CD4-positive, alpha-beta memory T cell (primary cell): ENCODE data around the gene MAGI1. TPM values are rescaled to one million over a fixed set of nuclear protein-coding genes. Genes with fewer than 3 reads are reported as not detected.

Experiments
- CTCF ChIA-PET: fragments of 350-600 bp; sonication (Branson Sonifier 250); formaldehyde crosslinking; loops from one replicate; lab custom pipeline; 2021; ENCODE audit warnings: inconsistent platforms; ENCODE audit not compliant: partially characterized antibody; lab: Charles Lee
- POLR2A ChIA-PET: fragments of 350-600 bp; sonication (Branson Sonifier 250); formaldehyde crosslinking; loops from one replicate; lab custom pipeline; 2021; ENCODE audit not compliant: partially characterized antibody; lab: Charles Lee
- DNase-seq, 5 donors: peaks; one replicate each; pipeline versions ENCODE4 v3.0.0 to v3.0.0-alpha.2; 2020 to 2022; ENCODE audit warnings: mixed read lengths in 1 of 5
- H3K27ac ChIP-seq: one replicate; pipeline ENCODE4 v1.7.0; 2013; ENCODE audit warnings: low read depth, low read length
- H3K27me3 ChIP-seq: 2 replicates; pipeline ENCODE4 v1.7.0; 2013; ENCODE audit warnings: mild to moderate bottlenecking, low read length, moderate library complexity; ENCODE audit not compliant: insufficient read depth
- H3K36me3 ChIP-seq: 2 replicates; pipeline ENCODE4 v1.7.0; 2013; ENCODE audit warnings: mild to moderate bottlenecking, low read length, moderate library complexity; ENCODE audit not compliant: insufficient read depth
- H3K4me1 ChIP-seq: 2 replicates; pipeline ENCODE4 v1.7.0; 2013; ENCODE audit warnings: mild to moderate bottlenecking, low read length, moderate library complexity; ENCODE audit not compliant: insufficient read depth
- H3K4me3 ChIP-seq, 2 donors: one replicate each; pipeline ENCODE4 v1.7.0; 2013; ENCODE audit warnings: low read length in 2 of 2, mild to moderate bottlenecking in 1 of 2
- H3K9me3 ChIP-seq, 2 donors: one replicate each; pipeline ENCODE4 v1.7.0; 2013; ENCODE audit warnings: low read length in 2 of 2, control low read depth in 1 of 2; ENCODE audit not compliant: control insufficient read depth in 1 of 2
- H3K27ac Mint-ChIP-seq, 7 donors: one replicate each; pipeline ENCODE4 v1.8.0; 2020 to 2021; ENCODE audit warnings: mixed read lengths in 7 of 7, mild to moderate bottlenecking in 6 of 7, inconsistent platforms in 3 of 7, moderate library complexity in 3 of 7
- H3K27me3 Mint-ChIP-seq, 2 donors: one replicate each; pipeline ENCODE4 v1.8.0; 2020 to 2021; ENCODE audit warnings: mixed read lengths in 2 of 2
- H3K36me3 Mint-ChIP-seq, 2 donors: one replicate each; pipeline ENCODE4 v1.8.0; 2020 to 2021; ENCODE audit warnings: mixed read lengths in 2 of 2, inconsistent platforms in 1 of 2, mild to moderate bottlenecking in 1 of 2
- H3K4me1 Mint-ChIP-seq, 4 donors: one replicate each; pipeline ENCODE4 v1.8.0; 2020 to 2021; ENCODE audit warnings: mixed read lengths in 4 of 4, mild to moderate bottlenecking in 1 of 4
- H3K4me3 Mint-ChIP-seq, 8 donors: one replicate each; pipeline ENCODE4 v1.8.0; 2020 to 2021; ENCODE audit warnings: mixed read lengths in 8 of 8, mild to moderate bottlenecking in 7 of 8, moderate library complexity in 6 of 8, inconsistent platforms in 3 of 8
- H3K9me3 Mint-ChIP-seq, 8 donors: one replicate each; pipeline ENCODE4 v1.8.0; 2020 to 2021; ENCODE audit warnings: mixed read lengths in 8 of 8, mild to moderate bottlenecking in 5 of 8, inconsistent platforms in 3 of 8, moderate library complexity in 1 of 8
- intact Hi-C: fragments of 100-400 bp; cut with micrococcal nuclease; formaldehyde crosslinking; loops from one replicate; pipeline ENCODE4 v1.15.1; 2023
- polyA plus RNA-seq, 2 donors: library from polyadenylated mRNA; unstranded; fragments of 300-500 nt; fragmentation: Illumina TruSeq; gene quantifications; one replicate each; pipeline ENCODE4 v1.2.3, GENCODE V29; 2021
- total RNA-seq, 2 experiments: library from RNA; stranded (reverse); gene quantifications; one replicate each; pipeline ENCODE4 v1.2.3, GENCODE V29; 2021

MAGI1 gene
- total and polyA plus RNA-seq, 4 experiments from 2014 or later, result 0.20 TPM; not detected in 3

DNA sequence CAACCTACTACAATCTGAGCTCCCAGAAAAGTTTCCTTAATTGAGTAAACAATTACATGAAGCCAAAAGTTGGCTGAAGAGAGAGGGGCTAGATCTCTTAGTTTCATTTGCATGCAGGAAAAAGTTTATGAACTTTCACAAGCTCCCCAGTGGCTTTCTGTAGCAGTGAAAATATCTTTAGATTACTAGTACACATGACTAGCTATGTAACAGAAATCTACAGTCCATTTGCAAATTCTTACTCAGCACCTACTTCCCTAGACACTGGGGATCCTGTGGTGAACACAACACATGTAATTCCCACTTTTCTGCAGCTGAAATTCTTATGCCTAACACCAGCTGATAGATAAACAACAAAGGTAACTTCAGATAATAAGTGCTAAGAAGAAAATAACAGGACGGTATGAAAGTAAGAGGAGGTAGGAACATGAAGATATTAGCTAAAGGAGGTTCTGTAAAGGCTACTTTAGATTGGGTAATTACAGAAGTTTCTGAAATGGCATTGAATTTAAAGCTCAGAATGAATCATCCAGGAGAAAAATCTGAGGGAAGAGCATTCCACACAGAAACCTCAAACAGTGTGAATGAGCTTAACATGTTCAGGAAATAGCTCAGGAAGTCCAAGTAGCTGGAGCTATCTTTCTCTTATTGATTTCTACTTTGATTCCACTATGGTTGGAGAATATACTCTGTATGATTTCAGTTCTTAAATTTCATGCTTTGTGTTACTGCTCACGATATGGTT is 204.8 kb downstream of the MAGI1 start:
- Mint-ChIP-seq H3K4me3 (no peak overlapping the region), H3K9me3 (peaks cover 0 to 5% (median 0%) of the 10 kb centered on the region in 8 donors), H3K4me1 (no peaks in the 10 kb centered on the region), H3K27me3 (no peaks in the 10 kb centered on the region), H3K27ac (no peak overlapping the region), H3K36me3 (no peaks in the 10 kb centered on the region)
- intact Hi-C loops, result no loop called here
- Histone ChIP-seq H3K4me1 (no peaks in the 10 kb centered on the region), H3K27me3 (no peaks in the 10 kb centered on the region), H3K9me3 (no peaks in the 10 kb centered on the region), H3K27ac (no peak overlapping the region), H3K36me3 (no peaks in the 10 kb centered on the region), H3K4me3 (no peak overlapping the region)
- ChIA-PET CTCF (no interaction called here), POLR2A (no interaction called here)
- no peak for DNase-seq

DNA sequence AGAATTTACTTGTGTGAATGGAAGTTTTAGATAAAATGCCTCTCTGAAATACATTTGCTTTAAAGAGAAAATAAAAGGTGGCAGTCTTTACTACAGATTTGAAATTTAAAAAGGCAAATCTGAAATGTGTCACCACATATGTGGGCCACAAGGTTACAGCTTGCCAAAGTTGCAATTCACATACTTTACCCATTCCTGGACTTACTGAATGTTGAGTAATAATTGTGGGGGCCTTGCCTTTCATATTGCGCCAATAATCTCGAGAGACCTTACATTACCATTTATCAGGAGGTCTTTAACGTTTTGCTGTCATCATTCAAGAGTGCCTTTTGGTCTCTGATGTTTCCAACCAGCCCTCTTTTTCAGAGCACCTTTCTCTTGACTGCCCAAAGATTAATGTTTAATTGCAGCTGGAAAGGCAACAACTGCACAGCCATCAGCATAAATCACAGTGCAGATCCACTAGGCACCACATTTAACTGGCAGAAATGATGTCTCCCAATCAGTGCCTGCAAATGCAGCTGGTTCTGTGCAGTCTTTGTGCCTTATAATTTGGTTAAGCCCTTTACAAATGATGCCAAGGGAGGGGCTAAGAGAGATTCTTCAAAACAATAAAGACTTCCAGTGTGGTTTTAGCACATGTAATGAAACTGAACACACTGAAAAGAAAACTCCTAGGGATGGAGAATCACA is 206.8 kb downstream of the MAGI1 start:
- Mint-ChIP-seq H3K4me3 (no peak overlapping the region), H3K36me3 (no peaks in the 10 kb centered on the region), H3K27ac (no peak overlapping the region), H3K4me1 (no peaks in the 10 kb centered on the region), H3K9me3 (peaks cover 0 to 4% (median 0%) of the 10 kb centered on the region in 8 donors), H3K27me3 (no peaks in the 10 kb centered on the region)
- CTCF ChIA-PET, result no interaction called here
- no peak overlapping the region for H3K4me3 ChIP-seq
- no peaks in the 10 kb centered on the region for H3K9me3 ChIP-seq
- no peak for DNase-seq
- no peaks in the 10 kb centered on the region for H3K4me1 ChIP-seq
- POLR2A ChIA-PET, result no interaction called here
- no peaks in the 10 kb centered on the region for H3K27me3 ChIP-seq
- no peaks in the 10 kb centered on the region for H3K36me3 ChIP-seq
- intact Hi-C loops, result no loop called here
- H3K27ac ChIP-seq, result no peak overlapping the region

DNA sequence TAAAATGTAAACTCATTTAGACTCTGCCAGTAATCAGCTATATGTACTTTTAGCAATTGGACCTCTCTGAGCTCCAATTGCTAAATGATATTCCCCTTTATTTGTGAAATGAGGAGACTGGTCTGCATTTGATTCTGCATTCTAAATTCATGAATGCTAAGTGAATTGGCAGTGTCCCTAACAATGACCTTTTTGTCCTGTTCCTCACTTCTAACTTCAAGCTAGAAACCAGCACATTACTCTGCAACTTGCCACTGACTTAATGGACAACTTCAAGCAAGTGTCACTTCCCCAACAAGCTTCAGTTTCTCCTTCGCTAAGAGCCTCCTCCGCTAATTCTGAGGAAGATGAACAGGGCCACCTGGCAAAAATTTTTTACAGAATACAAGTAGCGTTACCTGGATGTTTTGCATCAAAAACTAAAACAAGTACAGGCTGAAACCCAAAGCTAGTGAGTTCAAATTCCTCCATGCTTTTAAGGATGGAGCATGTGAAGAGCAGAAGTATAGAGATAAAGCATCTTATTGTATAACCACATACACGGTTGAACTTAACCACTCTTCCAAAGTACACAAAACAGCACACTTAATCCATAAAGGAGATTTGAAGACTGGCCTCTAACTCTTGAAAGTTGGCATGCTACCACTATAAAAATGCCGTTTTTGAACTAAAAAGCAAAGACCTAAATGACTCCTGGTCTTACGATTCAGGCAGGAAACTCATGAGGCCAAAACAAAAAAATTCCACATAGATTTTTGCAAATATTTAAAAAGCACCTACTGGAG is 207.6 kb downstream of the MAGI1 start:
- H3K4me3 ChIP-seq, result no peak overlapping the region
- CTCF ChIA-PET, result no interaction called here
- Mint-ChIP-seq H3K36me3 (no peaks in the 10 kb centered on the region), H3K4me1 (no peaks in the 10 kb centered on the region), H3K4me3 (no peak overlapping the region), H3K9me3 (peaks cover 0 to 2% (median 0%) of the 10 kb centered on the region in 8 donors), H3K27me3 (no peaks in the 10 kb centered on the region), H3K27ac (no peak overlapping the region)
- POLR2A ChIA-PET, result no interaction called here
- no peak for DNase-seq
- H3K4me1 ChIP-seq, result no peaks in the 10 kb centered on the region
- H3K27ac ChIP-seq, result no peak overlapping the region
- no peaks in the 10 kb centered on the region for H3K27me3 ChIP-seq
- H3K36me3 ChIP-seq, result no peaks in the 10 kb centered on the region
- no peaks in the 10 kb centered on the region for H3K9me3 ChIP-seq
- intact Hi-C loops, result no loop called here

DNA sequence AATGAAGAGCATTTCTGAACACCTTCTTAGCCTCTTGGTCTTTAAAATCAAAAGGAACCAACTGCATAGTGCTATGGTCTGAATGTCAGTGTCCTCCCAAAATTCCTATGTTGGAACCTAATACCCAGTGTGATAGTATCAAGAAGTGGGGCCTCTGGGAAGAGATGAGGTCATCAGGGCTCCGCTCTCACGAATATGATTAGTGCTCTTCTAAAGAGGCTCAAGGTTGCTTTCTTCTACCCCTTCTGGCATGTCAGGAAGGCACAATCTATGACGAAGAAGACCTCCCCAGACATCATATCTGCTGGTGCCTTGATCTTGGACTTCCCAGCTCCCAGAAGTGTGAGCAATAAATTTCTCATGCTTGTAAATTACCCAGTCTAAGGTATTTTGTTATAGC is 209.5 kb downstream of the MAGI1 start:
- ChIA-PET POLR2A (no interaction called here), CTCF (no interaction called here)
- H3K4me1 Mint-ChIP-seq, result no peaks in the 10 kb centered on the region
- Histone ChIP-seq H3K9me3 (no peaks in the 10 kb centered on the region), H3K4me1 (no peaks in the 10 kb centered on the region), H3K27me3 (no peaks in the 10 kb centered on the region), H3K4me3 (no peak overlapping the region), H3K36me3 (no peaks in the 10 kb centered on the region), H3K27ac (no peak overlapping the region)
- no peaks in the 10 kb centered on the region for H3K36me3 Mint-ChIP-seq
- intact Hi-C loops, result no loop called here
- no peak for DNase-seq
- no peak overlapping the region for H3K27ac Mint-ChIP-seq
- no peaks in the 10 kb centered on the region for H3K27me3 Mint-ChIP-seq
- H3K9me3 Mint-ChIP-seq, result no peaks in the 10 kb centered on the region
- H3K4me3 Mint-ChIP-seq, result no peak overlapping the region

DNA sequence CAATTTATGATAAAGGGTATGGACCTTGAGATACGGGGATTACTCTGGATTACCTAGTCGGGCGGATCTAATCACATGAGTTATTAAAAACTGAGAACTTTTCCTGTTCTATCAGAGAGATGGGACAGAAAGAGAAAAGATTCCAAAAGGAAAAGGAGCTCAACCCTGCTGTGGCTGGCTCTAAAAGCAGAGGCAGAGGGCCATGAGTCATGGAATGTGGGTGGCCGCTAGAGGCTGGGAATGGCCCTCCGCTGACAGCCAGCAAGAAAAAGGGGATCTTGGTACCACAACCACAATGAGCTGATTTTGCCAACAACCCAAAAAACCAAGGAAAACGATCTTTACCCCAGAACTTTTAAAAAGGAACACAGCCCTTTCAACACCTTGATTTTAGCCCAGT is 210.0 kb downstream of the MAGI1 start:
- H3K27ac Mint-ChIP-seq, result no peak overlapping the region
- no peaks in the 10 kb centered on the region for H3K27me3 Mint-ChIP-seq
- POLR2A ChIA-PET, result no interaction called here
- no peak overlapping the region for H3K27ac ChIP-seq
- DNase-seq, result no peak
- intact Hi-C loops, result no loop called here
- H3K9me3 ChIP-seq, result no peaks in the 10 kb centered on the region
- no peaks in the 10 kb centered on the region for H3K27me3 ChIP-seq
- no peaks in the 10 kb centered on the region for H3K4me1 ChIP-seq
- H3K4me1 Mint-ChIP-seq, result no peaks in the 10 kb centered on the region
- no peaks in the 10 kb centered on the region for H3K36me3 ChIP-seq
- no peak overlapping the region for H3K4me3 ChIP-seq
- no peaks in the 10 kb centered on the region for H3K9me3 Mint-ChIP-seq
- CTCF ChIA-PET, result no interaction called here
- no peak overlapping the region for H3K4me3 Mint-ChIP-seq
- no peaks in the 10 kb centered on the region for H3K36me3 Mint-ChIP-seq

DNA sequence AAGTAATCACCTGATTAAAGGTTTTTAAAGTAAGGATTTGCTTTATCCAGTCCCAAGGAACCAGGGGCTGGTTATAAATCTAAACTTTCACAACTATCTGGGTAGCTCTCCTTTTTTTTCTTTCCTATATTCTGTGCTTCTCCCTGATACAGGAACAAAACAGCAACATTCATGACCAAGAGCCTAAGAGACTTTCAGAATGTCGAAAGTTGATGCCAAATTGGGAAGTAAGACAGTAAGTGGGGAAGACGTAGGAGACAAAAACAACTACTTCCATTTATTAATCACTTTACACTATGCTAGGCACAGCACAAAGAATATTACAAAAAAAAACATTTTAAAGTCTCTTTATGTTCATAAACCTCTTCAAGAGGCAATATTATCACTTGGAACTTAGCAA is 211.6 kb downstream of the MAGI1 start:
- Mint-ChIP-seq H3K27ac (no peak overlapping the region), H3K4me3 (no peak overlapping the region), H3K9me3 (peaks cover 0 to 3% (median 0%) of the 10 kb centered on the region in 8 donors), H3K4me1 (no peaks in the 10 kb centered on the region), H3K36me3 (no peaks in the 10 kb centered on the region), H3K27me3 (no peaks in the 10 kb centered on the region)
- no peaks in the 10 kb centered on the region for H3K36me3 ChIP-seq
- ChIA-PET CTCF (no interaction called here), POLR2A (no interaction called here)
- no peaks in the 10 kb centered on the region for H3K9me3 ChIP-seq
- H3K4me1 ChIP-seq, result no peaks in the 10 kb centered on the region
- no peak overlapping the region for H3K4me3 ChIP-seq
- DNase-seq, result no peak
- no peaks in the 10 kb centered on the region for H3K27me3 ChIP-seq
- no peak overlapping the region for H3K27ac ChIP-seq
- intact Hi-C loops, result no loop called here

DNA sequence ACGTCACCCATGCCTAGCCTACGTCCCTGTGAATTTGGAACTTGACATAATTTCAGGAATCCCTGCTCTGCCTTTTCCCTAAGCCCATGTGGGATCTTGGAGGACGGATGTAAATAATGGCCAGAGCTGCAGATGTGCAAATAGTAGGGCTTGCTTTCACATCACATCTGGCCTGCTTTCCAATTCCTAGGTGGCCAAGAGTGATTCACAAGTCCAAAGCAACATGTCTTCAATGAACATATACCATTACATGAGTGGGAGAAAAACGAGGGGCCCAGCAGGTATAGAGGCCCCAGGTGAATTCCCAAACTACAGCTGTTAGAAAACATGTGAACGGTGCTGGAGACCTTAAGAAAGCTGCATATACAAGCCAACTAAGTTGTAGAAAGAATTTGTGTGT is 214.6 kb downstream of the MAGI1 start:
- Histone ChIP-seq H3K4me3 (no peak overlapping the region), H3K27me3 (no peaks in the 10 kb centered on the region), H3K27ac (no peak overlapping the region), H3K9me3 (no peaks in the 10 kb centered on the region), H3K4me1 (no peaks in the 10 kb centered on the region), H3K36me3 (no peaks in the 10 kb centered on the region)
- DNase-seq, result no peak
- no peaks in the 10 kb centered on the region for H3K27me3 Mint-ChIP-seq
- ChIA-PET CTCF (no interaction called here), POLR2A (no interaction called here)
- H3K36me3 Mint-ChIP-seq, result no peaks in the 10 kb centered on the region
- H3K4me3 Mint-ChIP-seq, result no peak overlapping the region
- no peak overlapping the region for H3K27ac Mint-ChIP-seq
- peaks cover 0 to 3% (median 0%) of the 10 kb centered on the region in 8 donors for H3K9me3 Mint-ChIP-seq
- intact Hi-C loops, result no loop called here
- H3K4me1 Mint-ChIP-seq, result no peaks in the 10 kb centered on the region
